Measurements from ENCODE around the gene DENND11.

GRCh38 chr7:141715018-141715417 is 13.1 kb upstream of the DENND11 start:
- TF ChIP-seq CTCF (IDR thresholded peaks at IDR 0.05; ENCODE audit: insufficient read depth, low read length, poor library complexity, severe bottlenecking) (no peak), EZH2phosphoT487 (conservative IDR thresholded peaks at IDR 0.05; ENCODE audit: low read length) (no peak)

Measured in SU-DHL-6 (cell line).